Measurements from ENCODE around the gene PNMA8B.
A peak's percentile ranks its signal among the peaks of the same experiment; 100 is the strongest.

PNMA8B gene

GRCh38 chr19:46471116-46471733 is 24.4 kb downstream of the PNMA8B start, which contains the start of gene PNMA8A:
TSS of gene PNMA8A (minus strand) at chr19:46471563. CDS start at chr19:46471035, 528 bp downstream.
- no peak within 1 kb of the TSS for H3K27ac Mint-ChIP-seq
- H3K9me3 Mint-ChIP-seq: no peaks in the 10 kb centered on the region
- peaks cover 2 to 4% of the 10 kb centered on the region in 2 donors for H3K4me1 Mint-ChIP-seq (ENCODE audit: low read depth in 2 of 2)
- no peak for ATAC-seq (replicated peaks)
- H3K27me3 Mint-ChIP-seq: peaks cover 47 to 82% of the 10 kb centered on the region in 2 donors
- no peaks in the 10 kb centered on the region for H3K36me3 Mint-ChIP-seq (ENCODE audit: insufficient read depth)
- H3K4me3 Mint-ChIP-seq: no peak within 1 kb of the TSS
- no peak for DNase-seq

GRCh38 chr19:46470376-46470775 is 25.3 kb downstream of the PNMA8B start:
- no peaks in the 10 kb centered on the region for H3K36me3 Mint-ChIP-seq (ENCODE audit: insufficient read depth)
- ATAC-seq (replicated peaks): no peak
- no peak overlapping the region for H3K27ac Mint-ChIP-seq
- no peak overlapping the region for H3K4me3 Mint-ChIP-seq
- peaks cover 49 to 90% of the 10 kb centered on the region in 2 donors for H3K27me3 Mint-ChIP-seq
- no peak for DNase-seq
- H3K9me3 Mint-ChIP-seq: no peaks in the 10 kb centered on the region
- peaks cover 2 to 4% of the 10 kb centered on the region in 2 donors for H3K4me1 Mint-ChIP-seq (ENCODE audit: low read depth in 2 of 2)

- no peaks in the 10 kb centered on the region for H3K9me3 Mint-ChIP-seq
- H3K4me3 Mint-ChIP-seq: no peak overlapping the region
- DNase-seq (no peak), ATAC-seq (replicated peaks) (no peak)
- H3K27me3 Mint-ChIP-seq: peaks cover 56 to 90% of the 10 kb centered on the region in 2 donors
- no peak overlapping the region for H3K27ac Mint-ChIP-seq
- no peaks in the 10 kb centered on the region for H3K36me3 Mint-ChIP-seq (ENCODE audit: insufficient read depth)
- H3K4me1 Mint-ChIP-seq (ENCODE audit: low read depth in 2 of 2): peaks cover 2 to 4% of the 10 kb centered on the region in 2 donors
Measured at GRCh38 chr19:46469541-46470185, 26.0 kb downstream of the PNMA8B start.

GRCh38 chr19:46466536-46467196 is 29.0 kb downstream of the PNMA8B start:
- Mint-ChIP-seq H3K27me3 (peaks cover 37 to 83% of the 10 kb centered on the region in 2 donors), H3K27ac (no peak overlapping the region), H3K9me3 (no peaks in the 10 kb centered on the region), H3K36me3 (ENCODE audit: insufficient read depth) (no peaks in the 10 kb centered on the region), H3K4me3 (peak overlapping the region in 1 of 2 donors; percentile 29), H3K4me1 (ENCODE audit: low read depth in 2 of 2) (peaks cover 2 to 4% of the 10 kb centered on the region in 2 donors)
- DNase-seq (no peak), ATAC-seq (replicated peaks) (no peak)

GRCh38 chr19:46463516-46463915 is 32.2 kb downstream of the PNMA8B start:
- Mint-ChIP-seq H3K4me1 (ENCODE audit: low read depth in 2 of 2) (peaks cover 2 to 4% of the 10 kb centered on the region in 2 donors), H3K36me3 (ENCODE audit: insufficient read depth) (peaks cover 4% of the 10 kb centered on the region), H3K27me3 (peaks cover 18 to 68% of the 10 kb centered on the region in 2 donors), H3K9me3 (no peaks in the 10 kb centered on the region), H3K27ac (no peak overlapping the region), H3K4me3 (no peak overlapping the region)
- DNase-seq (no peak), ATAC-seq (replicated peaks) (no peak)

GRCh38 chr19:46461537-46461936 is 34.1 kb downstream of the PNMA8B start:
- H3K4me3 Mint-ChIP-seq: no peak overlapping the region
- peaks cover 30 to 65% of the 10 kb centered on the region in 2 donors for H3K27me3 Mint-ChIP-seq
- H3K36me3 Mint-ChIP-seq (ENCODE audit: insufficient read depth): peaks cover 4% of the 10 kb centered on the region
- no peak overlapping the region for H3K27ac Mint-ChIP-seq
- ATAC-seq (replicated peaks) (no peak), DNase-seq (no peak)
- no peaks in the 10 kb centered on the region for H3K9me3 Mint-ChIP-seq
- peaks cover 0 to 2% of the 10 kb centered on the region in 2 donors for H3K4me1 Mint-ChIP-seq (ENCODE audit: low read depth in 2 of 2)

- Mint-ChIP-seq H3K27ac (no peak overlapping the region), H3K36me3 (ENCODE audit: insufficient read depth) (peaks cover 4% of the 10 kb centered on the region), H3K4me3 (no peak overlapping the region), H3K4me1 (ENCODE audit: low read depth in 2 of 2) (no peaks in the 10 kb centered on the region), H3K27me3 (peaks cover 35 to 65% of the 10 kb centered on the region in 2 donors), H3K9me3 (no peaks in the 10 kb centered on the region)
- ATAC-seq (replicated peaks): no peak
- DNase-seq: no peak
Measured at GRCh38 chr19:46460981-46461380, 34.7 kb downstream of the PNMA8B start.

GRCh38 chr19:46460055-46460454 is 35.6 kb downstream of the PNMA8B start:
- Mint-ChIP-seq H3K27me3 (peaks cover 32 to 65% of the 10 kb centered on the region in 2 donors), H3K4me3 (no peak overlapping the region), H3K27ac (no peak overlapping the region), H3K36me3 (ENCODE audit: insufficient read depth) (peaks cover 4% of the 10 kb centered on the region), H3K9me3 (no peaks in the 10 kb centered on the region), H3K4me1 (ENCODE audit: low read depth in 2 of 2) (no peaks in the 10 kb centered on the region)
- DNase-seq (no peak), ATAC-seq (replicated peaks) (no peak)

- no peak overlapping the region for H3K27ac Mint-ChIP-seq
- no peak overlapping the region for H3K4me3 Mint-ChIP-seq
- no peaks in the 10 kb centered on the region for H3K9me3 Mint-ChIP-seq
- H3K4me1 Mint-ChIP-seq (ENCODE audit: low read depth in 2 of 2): no peaks in the 10 kb centered on the region
- H3K27me3 Mint-ChIP-seq: peaks cover 19 to 48% of the 10 kb centered on the region in 2 donors
- peaks cover 6% of the 10 kb centered on the region for H3K36me3 Mint-ChIP-seq (ENCODE audit: insufficient read depth)
- ATAC-seq (replicated peaks) (no peak), DNase-seq (no peak)
Measured at GRCh38 chr19:46456930-46457329, 38.7 kb downstream of the PNMA8B start.

- DNase-seq (no peak), ATAC-seq (replicated peaks) (no peak)
- peaks cover 5% of the 10 kb centered on the region for H3K36me3 Mint-ChIP-seq (ENCODE audit: insufficient read depth)
- no peak overlapping the region for H3K4me3 Mint-ChIP-seq
- H3K27ac Mint-ChIP-seq: no peak overlapping the region
- no peaks in the 10 kb centered on the region for H3K9me3 Mint-ChIP-seq
- H3K4me1 Mint-ChIP-seq (ENCODE audit: low read depth in 2 of 2): no peaks in the 10 kb centered on the region
- H3K27me3 Mint-ChIP-seq: peaks cover 32 to 63% of the 10 kb centered on the region in 2 donors
Measured at GRCh38 chr19:46454244-46454643, 41.4 kb downstream of the PNMA8B start.

GRCh38 chr19:46453661-46454060 is 42.0 kb downstream of the PNMA8B start:
- ATAC-seq (replicated peaks) (no peak), DNase-seq (no peak)
- Mint-ChIP-seq H3K4me3 (no peak overlapping the region), H3K36me3 (ENCODE audit: insufficient read depth) (peaks cover 5% of the 10 kb centered on the region), H3K27ac (no peak overlapping the region), H3K4me1 (ENCODE audit: low read depth in 2 of 2) (no peaks in the 10 kb centered on the region), H3K9me3 (no peaks in the 10 kb centered on the region), H3K27me3 (peaks cover 32 to 58% of the 10 kb centered on the region in 2 donors)

- Mint-ChIP-seq H3K27ac (no peak overlapping the region), H3K4me1 (ENCODE audit: low read depth in 2 of 2) (no peaks in the 10 kb centered on the region), H3K9me3 (no peaks in the 10 kb centered on the region), H3K36me3 (ENCODE audit: insufficient read depth) (peaks cover 5% of the 10 kb centered on the region), H3K4me3 (no peak overlapping the region), H3K27me3 (peaks cover 30 to 59% of the 10 kb centered on the region in 2 donors)
- DNase-seq: no peak
- ATAC-seq (replicated peaks): no peak
Measured at GRCh38 chr19:46452186-46452585, 43.5 kb downstream of the PNMA8B start.

GRCh38 chr19:46451352-46451751 is 44.3 kb downstream of the PNMA8B start:
- no peaks in the 10 kb centered on the region for H3K4me1 Mint-ChIP-seq (ENCODE audit: low read depth in 2 of 2)
- no peaks in the 10 kb centered on the region for H3K9me3 Mint-ChIP-seq
- H3K4me3 Mint-ChIP-seq: no peak overlapping the region
- peaks cover 30 to 57% of the 10 kb centered on the region in 2 donors for H3K27me3 Mint-ChIP-seq
- peaks cover 5% of the 10 kb centered on the region for H3K36me3 Mint-ChIP-seq (ENCODE audit: insufficient read depth)
- ATAC-seq (replicated peaks) (no peak), DNase-seq (no peak)
- H3K27ac Mint-ChIP-seq: no peak overlapping the region

GRCh38 chr19:46450737-46451136 is 44.9 kb downstream of the PNMA8B start:
- Mint-ChIP-seq H3K27ac (no peak overlapping the region), H3K36me3 (ENCODE audit: insufficient read depth) (peaks cover 5% of the 10 kb centered on the region), H3K4me3 (no peak overlapping the region), H3K9me3 (no peaks in the 10 kb centered on the region), H3K27me3 (peaks cover 30 to 57% of the 10 kb centered on the region in 2 donors), H3K4me1 (ENCODE audit: low read depth in 2 of 2) (no peaks in the 10 kb centered on the region)
- ATAC-seq (replicated peaks) (no peak), DNase-seq (no peak)
